Ascending aorta (tissue), 2 donors: ENCODE data around the gene ASAP2. TPM values are rescaled to one million over a fixed set of nuclear protein-coding genes. Genes with fewer than 3 reads are reported as not detected.

Experiments used
- DNase-seq, 2 donors: peaks; one replicate each; pipeline ENCODE4 v3.0.0-alpha.2; 2019; ENCODE audit warnings: low spot score in 2 of 2
- H3K27ac ChIP-seq, 2 donors: fragments of 200-600 bp; sonication (generic); one replicate each; pipeline ENCODE4 v1.5.1; 2016 to 2017; ENCODE audit warnings: mild to moderate bottlenecking in 1 of 2
- H3K27me3 ChIP-seq: fragments of 200-600 bp; sonication (generic); one replicate; pipeline ENCODE4 v1.5.1; 2017
- H3K36me3 ChIP-seq, 2 donors: fragments of 200-600 bp; sonication (generic); one replicate each; pipeline ENCODE4 v1.5.1; 2016
- H3K4me1 ChIP-seq, 2 donors: fragments of 200-600 bp; sonication (generic); one replicate each; pipeline ENCODE4 v1.5.1; 2016 to 2017; ENCODE audit warnings: mild to moderate bottlenecking in 1 of 2
- H3K4me3 ChIP-seq, 2 donors: fragments of 200-600 bp; sonication (generic); one replicate each; pipeline ENCODE4 v1.5.1; 2016 to 2017; ENCODE audit warnings: mild to moderate bottlenecking in 1 of 2
- H3K9me3 ChIP-seq, 2 donors: fragments of 200-600 bp; sonication (generic); one replicate each; pipeline ENCODE4 v1.5.1; 2016
- intact Hi-C: fragments of 100-400 bp; cut with DNase I; formaldehyde crosslinking; loops from one replicate; pipeline ENCODE4 v1.15.1; 2023
- total RNA-seq: library from RNA; depleted of rRNA; stranded (reverse); fragments of >200 nt; gene quantifications from one replicate; pipeline ENCODE4 v1.1.0, GENCODE V29; 2016
- TF ChIP-seq, protein P1 (sequence below), 3 experiments: fragments of 200-600 bp in 2 of 3; fragments of 450-650 bp in 1 of 3; sonication (generic) in 2 of 3; IDR thresholded peaks; one replicate each; pipeline ENCODE4 v1.5.1; 2016 to 2019; ENCODE audit warnings: antibody characterized with exemption in 3 of 3, mild to moderate bottlenecking in 1 of 3, moderate library complexity in 1 of 3

The ASAP2 gene
- total RNA-seq, 1 donor from 2014 or later: 56.9 TPM

DNA sequence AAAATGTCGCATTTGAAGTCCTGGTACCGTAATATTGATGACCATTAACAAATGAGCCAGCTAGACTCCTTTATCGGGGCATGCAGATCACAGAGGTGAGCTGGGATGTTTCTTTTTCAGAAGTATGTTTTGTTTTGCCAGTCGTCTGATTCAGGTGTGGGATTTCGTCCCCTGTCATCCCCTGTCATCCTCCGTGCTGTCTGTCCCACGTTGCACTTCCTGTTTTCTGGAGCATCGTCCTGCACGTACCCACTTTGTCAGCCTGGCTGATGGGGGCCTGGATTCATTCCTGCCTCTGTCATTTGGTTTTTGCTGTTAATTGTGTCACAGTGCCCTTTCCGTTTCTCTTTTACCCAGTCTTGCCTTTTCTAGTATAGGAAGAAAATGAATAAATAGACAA lies 72.8 kb downstream of the ASAP2 start:
- TF ChIP-seq, protein P1, sequence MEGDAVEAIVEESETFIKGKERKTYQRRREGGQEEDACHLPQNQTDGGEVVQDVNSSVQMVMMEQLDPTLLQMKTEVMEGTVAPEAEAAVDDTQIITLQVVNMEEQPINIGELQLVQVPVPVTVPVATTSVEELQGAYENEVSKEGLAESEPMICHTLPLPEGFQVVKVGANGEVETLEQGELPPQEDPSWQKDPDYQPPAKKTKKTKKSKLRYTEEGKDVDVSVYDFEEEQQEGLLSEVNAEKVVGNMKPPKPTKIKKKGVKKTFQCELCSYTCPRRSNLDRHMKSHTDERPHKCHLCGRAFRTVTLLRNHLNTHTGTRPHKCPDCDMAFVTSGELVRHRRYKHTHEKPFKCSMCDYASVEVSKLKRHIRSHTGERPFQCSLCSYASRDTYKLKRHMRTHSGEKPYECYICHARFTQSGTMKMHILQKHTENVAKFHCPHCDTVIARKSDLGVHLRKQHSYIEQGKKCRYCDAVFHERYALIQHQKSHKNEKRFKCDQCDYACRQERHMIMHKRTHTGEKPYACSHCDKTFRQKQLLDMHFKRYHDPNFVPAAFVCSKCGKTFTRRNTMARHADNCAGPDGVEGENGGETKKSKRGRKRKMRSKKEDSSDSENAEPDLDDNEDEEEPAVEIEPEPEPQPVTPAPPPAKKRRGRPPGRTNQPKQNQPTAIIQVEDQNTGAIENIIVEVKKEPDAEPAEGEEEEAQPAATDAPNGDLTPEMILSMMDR (IDR thresholded peaks at IDR 0.05): no peak
- no peaks in the 10 kb centered on the region for H3K9me3 ChIP-seq
- H3K4me3 ChIP-seq: no peak overlapping the region
- H3K4me1 ChIP-seq: peaks cover 9 to 48% of the 10 kb centered on the region in 2 donors
- H3K27me3 ChIP-seq: no peaks in the 10 kb centered on the region
- peaks cover 4 to 5% of the 10 kb centered on the region in 2 donors for H3K36me3 ChIP-seq
- peak in 1 of 2 donors; percentile 25 for DNase-seq
- H3K27ac ChIP-seq: no peak overlapping the region
- intact Hi-C loops: no loop called here

GRCh38 chr2:9280224-9280623 lies 73.6 kb downstream of the ASAP2 start:
- Histone ChIP-seq H3K4me1 (peaks cover 9 to 44% of the 10 kb centered on the region in 2 donors), H3K27ac (no peak overlapping the region), H3K9me3 (no peaks in the 10 kb centered on the region), H3K36me3 (peaks cover 4 to 5% of the 10 kb centered on the region in 2 donors), H3K4me3 (no peak overlapping the region), H3K27me3 (no peaks in the 10 kb centered on the region)
- TF ChIP-seq, protein P1 (IDR thresholded peaks at IDR 0.05): no peak
- peak in 1 of 2 donors; percentile 33 for DNase-seq
- intact Hi-C loops: no loop called here

- peaks cover 9 to 42% of the 10 kb centered on the region in 2 donors for H3K4me1 ChIP-seq
- H3K36me3 ChIP-seq: peaks cover 4 to 5% of the 10 kb centered on the region in 2 donors
- TF ChIP-seq, protein P1 (IDR thresholded peaks at IDR 0.05): no peak
- intact Hi-C loops: no loop called here
- no peak overlapping the region for H3K4me3 ChIP-seq
- peak in 1 of 2 donors; percentile 30 for DNase-seq
- peak overlapping the region in 1 of 2 donors; percentile 10 for H3K27ac ChIP-seq
- no peaks in the 10 kb centered on the region for H3K27me3 ChIP-seq
- no peaks in the 10 kb centered on the region for H3K9me3 ChIP-seq
These were observed 74.5 kb downstream of the ASAP2 start for GRCh38 chr2:9281145-9281544.

DNA sequence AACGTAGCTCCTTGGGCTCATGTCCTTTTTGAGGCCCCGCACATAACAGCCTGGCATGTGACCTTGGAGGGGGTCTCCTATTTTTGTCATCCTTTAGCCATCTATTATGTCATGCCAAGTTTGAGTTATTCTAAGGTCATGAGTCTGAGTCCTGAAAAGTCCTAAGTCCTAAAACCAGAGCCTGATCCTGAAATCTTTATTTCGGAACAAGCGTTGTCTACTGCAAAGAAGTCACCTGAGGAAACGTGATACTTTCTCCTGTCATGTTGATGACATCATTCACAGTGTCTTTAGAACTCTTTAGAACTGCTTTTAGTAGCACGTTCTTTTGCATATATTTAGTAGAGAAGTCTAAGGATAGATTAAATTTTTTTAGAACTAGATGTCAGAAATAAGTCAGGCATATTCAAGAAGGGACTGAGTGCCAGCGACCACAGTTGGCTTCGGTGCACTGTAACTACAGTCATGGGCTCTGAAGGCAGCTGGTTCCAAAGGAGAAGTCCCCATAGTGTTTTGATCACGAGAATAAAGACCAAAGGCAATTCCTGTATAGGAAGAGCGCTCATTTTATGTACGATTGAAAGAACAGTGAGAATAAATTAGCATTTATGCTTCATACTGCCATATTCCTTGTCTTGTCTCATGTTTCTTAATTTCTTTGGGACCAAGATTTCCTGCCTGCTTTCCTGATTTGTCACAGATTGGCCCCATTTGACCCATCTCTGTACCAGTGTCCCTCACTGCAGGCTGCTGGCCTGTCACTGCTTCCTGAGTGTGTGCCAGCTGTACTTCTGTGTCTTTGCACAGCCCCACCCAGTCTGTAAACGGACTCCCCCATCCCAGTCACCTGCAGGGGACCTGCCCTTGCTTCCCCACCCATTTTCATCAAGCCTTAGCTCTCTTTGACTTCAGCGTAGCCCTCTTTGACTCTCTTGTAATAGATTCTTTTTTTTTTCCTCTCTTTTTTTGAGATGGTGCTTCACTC lies 75.8 kb downstream of the ASAP2 start:
- Histone ChIP-seq H3K36me3 (peaks cover 4 to 5% of the 10 kb centered on the region in 2 donors), H3K27ac (peak overlapping the region; percentile 24 to 62), H3K4me1 (peaks cover 11 to 40% of the 10 kb centered on the region in 2 donors), H3K27me3 (no peaks in the 10 kb centered on the region), H3K9me3 (no peaks in the 10 kb centered on the region), H3K4me3 (no peak overlapping the region)
- TF ChIP-seq, protein P1 (IDR thresholded peaks at IDR 0.05): no peak
- DNase-seq: peak in 1 of 2 donors; percentile 60
- intact Hi-C loops: no loop called here

DNA sequence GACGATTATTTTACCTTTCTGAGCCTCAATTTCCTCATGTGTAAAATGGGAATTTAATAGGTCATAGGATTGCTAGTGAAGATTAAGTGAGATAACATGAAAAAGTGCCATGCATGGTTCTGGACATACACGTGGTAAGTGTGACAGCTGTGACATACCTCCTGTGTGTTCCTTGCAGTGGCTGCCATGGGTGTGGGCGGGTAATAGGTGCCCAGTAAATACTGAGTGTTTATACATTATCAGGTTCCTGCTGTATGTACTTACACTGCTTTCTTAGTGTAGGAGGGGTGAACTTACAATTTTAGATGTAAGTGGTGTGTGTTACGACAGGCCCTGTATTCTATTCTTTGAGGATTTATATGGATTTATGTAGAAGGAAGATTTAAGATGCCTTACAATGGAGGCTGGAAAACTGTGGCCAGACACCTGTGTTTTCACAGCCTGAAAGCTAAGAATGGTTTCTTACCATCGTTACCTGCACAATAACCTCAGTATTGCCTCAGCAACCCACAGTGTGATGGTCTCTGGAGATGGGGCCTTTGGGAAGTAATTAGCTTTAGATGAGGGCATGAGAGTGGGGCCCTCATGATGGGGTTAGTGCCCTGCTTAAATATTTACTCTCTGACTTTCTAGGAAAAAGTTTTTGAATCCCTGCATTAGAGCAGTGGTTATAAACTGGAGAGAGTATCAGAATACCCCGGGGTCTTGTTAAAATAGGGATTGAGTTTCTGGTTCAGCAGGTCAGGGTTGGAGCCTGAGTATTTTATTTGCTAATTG lies 78.1 kb downstream of the ASAP2 start:
- TF ChIP-seq, protein P1 (IDR thresholded peaks at IDR 0.05): no peak
- Histone ChIP-seq H3K36me3 (peaks cover 4 to 5% of the 10 kb centered on the region in 2 donors), H3K27ac (no peak overlapping the region), H3K4me3 (no peak overlapping the region), H3K9me3 (no peaks in the 10 kb centered on the region), H3K4me1 (peaks cover 15 to 44% of the 10 kb centered on the region in 2 donors), H3K27me3 (no peaks in the 10 kb centered on the region)
- intact Hi-C loops: loop anchor here (5.0 kb wide), 2 partner anchors 32 to 77 kb away; partner anchors contain the start of gene ASAP2
- DNase-seq: peak in 1 of 2 donors; percentile 43
